AG09319 (cell line): ENCODE measurements around the gene GALNT14.

ENCODE experiments used
- DNase-seq: peaks from one replicate; pipeline ENCODE4 v3.0.0-alpha.2; 2010; ENCODE audit warnings: low read depth; ENCODE audit errors: extremely low read depth
- TF ChIP-seq, protein P1 (sequence below): IDR thresholded peaks from 2 replicates; pipeline ENCODE4 v1.5.1; 2011; ENCODE audit warnings: low read depth, mild to moderate bottlenecking, inconsistent platforms, low read length, moderate library complexity

GALNT14 gene

GRCh38 chr2:31012406-31012805 lies 125.8 kb downstream of the GALNT14 start:
- TF ChIP-seq, protein P1, sequence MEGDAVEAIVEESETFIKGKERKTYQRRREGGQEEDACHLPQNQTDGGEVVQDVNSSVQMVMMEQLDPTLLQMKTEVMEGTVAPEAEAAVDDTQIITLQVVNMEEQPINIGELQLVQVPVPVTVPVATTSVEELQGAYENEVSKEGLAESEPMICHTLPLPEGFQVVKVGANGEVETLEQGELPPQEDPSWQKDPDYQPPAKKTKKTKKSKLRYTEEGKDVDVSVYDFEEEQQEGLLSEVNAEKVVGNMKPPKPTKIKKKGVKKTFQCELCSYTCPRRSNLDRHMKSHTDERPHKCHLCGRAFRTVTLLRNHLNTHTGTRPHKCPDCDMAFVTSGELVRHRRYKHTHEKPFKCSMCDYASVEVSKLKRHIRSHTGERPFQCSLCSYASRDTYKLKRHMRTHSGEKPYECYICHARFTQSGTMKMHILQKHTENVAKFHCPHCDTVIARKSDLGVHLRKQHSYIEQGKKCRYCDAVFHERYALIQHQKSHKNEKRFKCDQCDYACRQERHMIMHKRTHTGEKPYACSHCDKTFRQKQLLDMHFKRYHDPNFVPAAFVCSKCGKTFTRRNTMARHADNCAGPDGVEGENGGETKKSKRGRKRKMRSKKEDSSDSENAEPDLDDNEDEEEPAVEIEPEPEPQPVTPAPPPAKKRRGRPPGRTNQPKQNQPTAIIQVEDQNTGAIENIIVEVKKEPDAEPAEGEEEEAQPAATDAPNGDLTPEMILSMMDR, result no peak
- DNase-seq, result no peak

GRCh38 chr2:31011587-31011986 lies 126.7 kb downstream of the GALNT14 start:
- DNase-seq, result no peak
- TF ChIP-seq, protein P1, result no peak

DNA sequence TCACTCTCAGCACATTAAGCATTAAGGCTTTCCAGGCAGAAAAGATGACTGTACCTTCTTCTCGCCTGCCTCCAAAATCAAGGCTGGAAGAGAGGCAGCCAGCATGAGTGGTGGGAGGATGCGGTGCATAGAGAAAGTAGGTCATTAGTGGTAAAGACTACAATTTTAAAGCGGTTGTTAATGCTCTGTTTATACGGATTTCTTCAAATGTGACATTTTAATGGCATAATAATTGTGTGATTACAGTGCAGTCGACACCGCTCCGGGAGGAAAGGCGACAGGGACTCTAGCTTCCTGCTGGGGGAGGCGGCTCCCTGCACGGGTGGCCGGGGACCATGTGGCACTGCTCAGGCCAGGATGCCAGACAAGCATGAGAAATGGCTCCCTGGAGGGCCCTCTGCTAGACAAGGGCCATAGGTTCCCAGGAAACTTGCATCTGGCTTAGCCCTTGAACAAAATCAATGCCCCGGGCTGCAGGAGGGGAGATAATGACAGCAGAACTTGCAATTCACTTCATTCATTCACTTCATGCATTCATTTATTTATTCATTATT lies 129.6 kb downstream of the GALNT14 start:
- no peak for DNase-seq
- TF ChIP-seq, protein P1, result no peak

DNA sequence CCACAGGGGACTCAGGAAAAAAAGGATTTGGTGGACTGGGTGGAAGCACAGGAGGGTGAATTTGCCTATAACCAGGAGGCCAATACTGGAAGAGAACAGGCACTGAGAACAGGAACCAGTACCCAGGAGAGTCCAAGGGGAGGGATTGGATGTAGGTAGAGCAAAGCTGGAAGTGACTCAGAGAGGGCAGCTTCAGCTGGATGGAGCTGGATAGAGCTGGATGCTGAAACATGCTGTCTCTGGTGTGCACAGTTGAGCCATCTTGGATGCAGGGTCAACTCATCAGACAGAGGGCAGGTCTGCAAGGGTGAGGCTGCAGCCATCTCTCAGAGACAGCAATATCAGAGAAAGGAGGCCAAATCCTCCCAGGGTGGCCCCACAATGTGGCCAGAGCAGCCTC lies 134.0 kb downstream of the GALNT14 start:
- TF ChIP-seq, protein P1, result no peak
- no peak for DNase-seq

DNA sequence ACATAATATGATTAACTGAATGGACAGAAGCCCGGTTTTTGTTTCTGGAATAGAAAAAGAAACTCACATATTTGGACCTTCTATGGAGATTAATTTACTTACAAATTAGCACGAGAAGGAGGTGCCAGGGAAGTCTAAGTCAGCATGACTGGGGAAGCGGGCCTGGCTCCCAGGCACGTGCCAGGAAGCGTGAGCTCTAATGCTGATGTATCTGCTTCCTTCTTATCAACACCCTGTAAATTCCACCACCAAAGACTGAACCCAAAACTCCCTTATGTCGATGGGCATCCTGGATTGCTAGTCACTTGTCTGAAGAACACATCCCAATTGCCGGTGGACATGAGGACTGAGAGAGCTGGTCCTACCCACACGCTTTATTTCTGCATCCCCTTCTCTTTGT lies 134.5 kb downstream of the GALNT14 start:
- TF ChIP-seq, protein P1, result no peak

GRCh38 chr2:31002537-31003150 lies 135.6 kb downstream of the GALNT14 start:
- TF ChIP-seq, protein P1, result no peak

More for the DNA sequence above, 134.5 kb downstream of the GALNT14 start:
- peak; percentile 8 for DNase-seq

DNA sequence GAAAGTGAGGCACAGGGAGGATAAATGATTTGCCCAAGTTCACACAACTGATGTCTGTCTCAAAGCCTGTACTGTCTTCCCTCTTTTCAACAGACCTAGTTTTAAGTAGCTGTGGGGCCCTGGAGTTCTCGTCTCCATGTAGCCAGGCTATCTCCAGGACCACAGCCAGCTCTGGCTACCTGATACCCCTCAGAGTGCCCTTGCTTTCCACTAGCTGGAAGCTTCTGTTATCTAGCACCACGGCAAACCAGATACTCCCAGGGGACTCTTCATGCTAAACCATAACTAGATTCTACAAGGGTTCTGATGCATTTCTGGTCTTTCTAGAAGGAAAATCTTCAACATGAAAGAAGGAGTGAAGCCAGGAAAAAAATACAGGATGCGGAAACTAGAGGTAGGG lies 137.3 kb downstream of the GALNT14 start:
- no peak for DNase-seq
- TF ChIP-seq, protein P1, result no peak

More at GRCh38 chr2:31002537-31003150, 135.6 kb downstream of the GALNT14 start:
- DNase-seq, result no peak
